Sigmoid colon (tissue), 7 donors: ENCODE data around the gene OR6S1. TPM values are rescaled to one million over a fixed set of nuclear protein-coding genes. Genes with fewer than 3 reads are reported as not detected.

Experiments
- DNase-seq: peaks from one replicate; pipeline ENCODE4 v3.0.0-alpha.2; 2019
- H3K27ac ChIP-seq, 4 donors: fragments of 200-600 bp; sonication (generic); one replicate each; pipeline ENCODE4 v1.5.1; 2016 to 2019; ENCODE audit warnings: mild to moderate bottlenecking in 1 of 4
- H3K27me3 ChIP-seq, 3 donors: fragments of 200-600 bp; sonication (generic); one replicate each; pipeline ENCODE4 v1.5.1; 2019; ENCODE audit warnings: mild to moderate bottlenecking in 1 of 3
- H3K36me3 ChIP-seq, 4 donors: fragments of 200-600 bp; sonication (generic); one replicate each; pipeline ENCODE4 v1.5.1; 2016 to 2019
- H3K4me1 ChIP-seq, 4 donors: fragments of 200-600 bp; sonication (generic); one replicate each; pipeline ENCODE4 v1.5.1; 2017 to 2019
- H3K4me3 ChIP-seq, 4 donors: fragments of 200-600 bp; sonication (generic); one replicate each; pipeline ENCODE4 v1.5.1; 2017 to 2019; ENCODE audit warnings: mild to moderate bottlenecking in 2 of 4, moderate library complexity in 1 of 4
- H3K9me3 ChIP-seq, 4 donors: fragments of 200-600 bp in 3 of 4; sonication (generic) in 3 of 4; one replicate each; pipeline versions ENCODE4 v1.5.1 to v1.6.1; 2013 to 2019
- CTCF ChIP-seq, 4 experiments: fragments of 450-650 bp in 3 of 4; fragments of 200-600 bp in 1 of 4; IDR thresholded peaks; one replicate each; pipeline ENCODE4 v1.5.1; 2016 to 2019; ENCODE audit warnings: antibody characterized with exemption in 4 of 4, mild to moderate bottlenecking in 3 of 4, moderate library complexity in 2 of 4
- EP300 ChIP-seq, 4 donors: sonication (generic); formaldehyde crosslinking; IDR thresholded peaks; one replicate each; pipeline ENCODE4 v1.6.1; 2017; ENCODE audit warnings: antibody characterized with exemption in 4 of 4
- POLR2A ChIP-seq, 2 donors: fragments of 450-650 bp; IDR thresholded peaks; one replicate each; pipeline ENCODE4 v1.6.1; 2016; ENCODE audit warnings: antibody characterized with exemption in 2 of 2, mild to moderate bottlenecking in 2 of 2, moderate library complexity in 2 of 2
- POLR2AphosphoS5 ChIP-seq, 4 donors: sonication (generic); formaldehyde crosslinking; IDR thresholded peaks; one replicate each; pipeline ENCODE4 v1.6.1; 2017; ENCODE audit warnings: antibody characterized with exemption in 4 of 4
- WGBS, 2 donors: extraction: QIAGEN DNeasy Blood & Tissue Kit; methylation state at CpG; one replicate each; pipeline ENCODE4 v1.1.7; 2013; 5-methylcytosine and 5-hydroxymethylcytosine counted together
- intact Hi-C: fragments of 100-400 bp; cut with DNase I; formaldehyde crosslinking; loops from one replicate; pipeline ENCODE4 v1.15.1; 2023
- polyA plus RNA-seq, 3 donors: library from polyadenylated mRNA; stranded (reverse); fragments of 200-250 nt; gene quantifications; one replicate each; pipeline ENCODE4 v1.2.3, GENCODE V29; 2013
- total RNA-seq, 4 donors: library from RNA; depleted of rRNA; stranded (reverse); fragments of >200 nt; gene quantifications; one replicate each; pipeline ENCODE4 v1.1.0, GENCODE V29; 2016
- donor health status: healthy with polysubstance abuse.
- donor health status: Bipolar disorder and iron deficiency.
- donor health status: healthy.

The OR6S1 gene
- not detected for total RNA-seq
- polyA plus RNA-seq: not detected

GRCh38 chr14:20641591-20641990 is at the start of gene OR6S1:
OR6S1 (minus strand) TSS chr14:20641691; CDS start chr14:20641691, 0 bp downstream.
- Histone ChIP-seq H3K4me1 (no peaks in the 10 kb centered on the region), H3K9me3 (no peaks in the 10 kb centered on the region), H3K27me3 (peaks cover 0 to 4% (median 3%) of the 10 kb centered on the region in 3 donors), H3K36me3 (no peaks in the 10 kb centered on the region), H3K27ac (no peak within 1 kb of the TSS), H3K4me3 (no peak within 1 kb of the TSS)
- WGBS, 2 donors: 92 to 95% methylated on average over 2 of the region's 2 CpGs
- intact Hi-C loops: no loop called here
- no peak for DNase-seq
- no peak for TF ChIP-seq POLR2A (IDR thresholded peaks at IDR 0.05)
- TF ChIP-seq EP300 (IDR thresholded peaks at IDR 0.05): no peak

GRCh38 chr14:20690848-20691640 is 49.6 kb upstream of the OR6S1 start:
- WGBS, 2 donors: 21 to 37% methylated on average over 9 of the region's 9 CpGs
- H3K36me3 ChIP-seq: peaks cover 0 to 25% (median 1%) of the 10 kb centered on the region in 4 donors
- DNase-seq: no peak

GRCh38 chr14:20688167-20688839 is 46.8 kb upstream of the OR6S1 start, which contains the start of gene ANG:
ANG (plus strand) TSS chr14:20688764; CDS start chr14:20693565, 4,801 bp downstream.
- WGBS, 2 donors: 23 to 65% methylated on average over 7 of the region's 7 CpGs
- H3K9me3 ChIP-seq: no peaks in the 10 kb centered on the region
- intact Hi-C loops: loop anchor here (10.0 kb wide), 1 partner anchor 786 kb away; the partner anchor contains the start of genes RAB2B and TOX4
- no peak within 1 kb of the TSS for H3K27ac ChIP-seq
- no peak for DNase-seq
- no peaks in the 10 kb centered on the region for H3K27me3 ChIP-seq
- H3K36me3 ChIP-seq: no peaks in the 10 kb centered on the region
- H3K4me1 ChIP-seq: peaks cover 0 to 32% (median 26%) of the 10 kb centered on the region in 4 donors
- H3K4me3 ChIP-seq: no peak within 1 kb of the TSS
- TF ChIP-seq POLR2AphosphoS5 (IDR thresholded peaks at IDR 0.05) (no peak), CTCF (IDR thresholded peaks at IDR 0.05) (no peak), EP300 (IDR thresholded peaks at IDR 0.05) (no peak), POLR2A (IDR thresholded peaks at IDR 0.05) (no peak)

More at GRCh38 chr14:20690848-20691640, 49.6 kb upstream of the OR6S1 start:
- intact Hi-C loops: loop anchor here (2.0 to 10.0 kb wide), 2 partner anchors 160 to 164 kb away; no protein-coding TSS in a partner anchor
- no peak overlapping the region for H3K4me3 ChIP-seq
- TF ChIP-seq EP300 (IDR thresholded peaks at IDR 0.05) (no peak), CTCF (IDR thresholded peaks at IDR 0.05) (peak in 3 of 4 experiments; percentile 72 to 85 (median 73)), POLR2A (IDR thresholded peaks at IDR 0.05) (no peak)
- H3K27me3 ChIP-seq: no peaks in the 10 kb centered on the region
- no peak overlapping the region for H3K27ac ChIP-seq
- H3K4me1 ChIP-seq: peaks cover 0 to 22% (median 14%) of the 10 kb centered on the region in 4 donors
- H3K9me3 ChIP-seq: no peaks in the 10 kb centered on the region

- DNase-seq: no peak
- Histone ChIP-seq H3K4me3 (no peak overlapping the region), H3K27ac (no peak overlapping the region), H3K36me3 (no peaks in the 10 kb centered on the region), H3K4me1 (peaks cover 4 to 32% (median 26%) of the 10 kb centered on the region in 4 donors), H3K27me3 (no peaks in the 10 kb centered on the region), H3K9me3 (no peaks in the 10 kb centered on the region)
- WGBS, 2 donors: 23 to 79% methylated on average over 5 of the region's 5 CpGs
- TF ChIP-seq POLR2A (IDR thresholded peaks at IDR 0.05) (no peak), POLR2AphosphoS5 (IDR thresholded peaks at IDR 0.05) (no peak), EP300 (IDR thresholded peaks at IDR 0.05) (no peak), CTCF (IDR thresholded peaks at IDR 0.05) (no peak)
- intact Hi-C loops: loop anchor here (10.0 kb wide), 1 partner anchor 787 kb away; the partner anchor contains the start of genes RAB2B and TOX4
Measured at GRCh38 chr14:20687362-20688166, 46.1 kb upstream of the OR6S1 start.
